BJ (cell line): Measurements from ENCODE around the gene MYO15B. TPM values are rescaled to one million over a fixed set of nuclear protein-coding genes. Genes with fewer than 3 reads are reported as not detected.
"Not testable (repeated sequence)": the region's sequence is repeated elsewhere in the genome, so short reads cannot be mapped to it uniquely, and the experiment has no call there.

ENCODE experiments used
- CTCF ChIA-PET: fragments of 350-600 bp; formaldehyde crosslinking; extraction: SDS; loops from one replicate; lab custom pipeline; 2021; ENCODE audit warnings: antibody characterized with exemption, inconsistent platforms; lab: Yijun Ruan, JAX
- POLR2A ChIA-PET: fragments of 300-600 bp; sonication (Branson Sonifier 250); formaldehyde crosslinking; extraction: SDS; loops from one replicate; lab custom pipeline; 2021; ENCODE audit warnings: antibody characterized with exemption; lab: Charles Lee
- DNase-seq: peaks from one replicate; pipeline ENCODE4 v3.0.0-alpha.2; 2011; ENCODE audit warnings: low read depth
- H3K27me3 ChIP-seq: 2 replicates; pipeline ENCODE4 v1.6.0; 2011; ENCODE audit warnings: low read length; ENCODE audit not compliant: control insufficient read depth, insufficient read depth
- H3K36me3 ChIP-seq: 2 replicates; pipeline ENCODE4 v1.5.1; 2011; ENCODE audit warnings: low read length; ENCODE audit not compliant: control insufficient read depth, insufficient read depth
- H3K4me3 ChIP-seq: 2 replicates; pipeline ENCODE4 v1.5.1; 2011; ENCODE audit warnings: low read depth, mild to moderate bottlenecking, control low read depth, low read length
- polyA plus RNA-seq: library from polyadenylated mRNA; depleted of rRNA; stranded (reverse); fragments of >200 nt; gene quantifications from 2 replicates; pipeline ENCODE4 v1.2.3, GENCODE V29; 2011
- TF ChIP-seq, protein P1 (sequence below): IDR thresholded peaks from 2 replicates; pipeline ENCODE4 v1.5.1; 2011; ENCODE audit warnings: low read depth, mild to moderate bottlenecking, control low read depth, inconsistent platforms, low read length, moderate library complexity; ENCODE audit not compliant: insufficient read depth

MYO15B gene
- polyA plus RNA-seq, 1 experiment, result 1.3 TPM

DNA sequence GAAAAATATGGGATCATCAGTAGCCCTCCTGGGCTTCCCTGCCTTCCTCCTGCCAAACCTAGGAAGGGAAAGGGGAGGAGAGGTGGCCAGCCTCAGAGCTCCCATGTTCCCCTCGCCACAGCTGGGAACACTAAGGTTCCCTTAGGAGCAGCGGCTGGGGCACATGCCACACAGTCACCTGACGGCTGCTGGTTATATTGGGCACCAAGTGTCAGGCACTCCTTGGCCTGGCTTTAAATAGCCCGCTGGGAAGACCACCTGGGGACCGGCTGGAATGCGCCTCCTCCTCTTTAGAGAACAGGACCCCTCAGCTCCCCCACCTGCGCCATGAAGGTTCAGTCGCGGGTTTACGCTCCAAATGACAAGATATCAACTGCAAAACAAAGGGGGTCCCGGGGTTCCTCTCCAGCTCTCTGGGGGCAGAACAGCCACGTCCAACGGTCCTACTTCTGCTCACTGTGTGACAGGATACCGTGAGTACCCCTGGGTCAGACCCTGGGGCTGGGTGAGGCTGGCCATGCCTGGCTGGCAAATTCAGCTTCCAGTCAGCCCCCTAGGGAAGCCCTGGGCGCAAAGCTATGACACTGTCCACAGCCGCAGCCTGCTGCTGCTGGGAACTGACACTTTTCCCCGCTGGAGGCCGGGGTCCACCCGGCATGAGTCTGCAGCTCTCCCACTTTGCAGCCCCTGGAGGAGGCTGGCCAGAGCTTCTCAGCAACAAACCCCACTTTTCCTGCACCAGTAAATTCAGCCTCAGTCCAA is 49.0 kb downstream of the MYO15B start:
- H3K36me3 ChIP-seq, result peaks cover 3% of the 10 kb centered on the region
- no peak for DNase-seq
- POLR2A ChIA-PET, result no interaction called here
- CTCF ChIA-PET, result interaction anchor here (0.6 to 21.7 kb wide), 5 partner anchors 11 to 211 kb away, joined by 3 to 502 read pairs (median 5); no protein-coding TSS in a partner anchor
- H3K4me3 ChIP-seq, result no peak overlapping the region
- TF ChIP-seq, protein P1, sequence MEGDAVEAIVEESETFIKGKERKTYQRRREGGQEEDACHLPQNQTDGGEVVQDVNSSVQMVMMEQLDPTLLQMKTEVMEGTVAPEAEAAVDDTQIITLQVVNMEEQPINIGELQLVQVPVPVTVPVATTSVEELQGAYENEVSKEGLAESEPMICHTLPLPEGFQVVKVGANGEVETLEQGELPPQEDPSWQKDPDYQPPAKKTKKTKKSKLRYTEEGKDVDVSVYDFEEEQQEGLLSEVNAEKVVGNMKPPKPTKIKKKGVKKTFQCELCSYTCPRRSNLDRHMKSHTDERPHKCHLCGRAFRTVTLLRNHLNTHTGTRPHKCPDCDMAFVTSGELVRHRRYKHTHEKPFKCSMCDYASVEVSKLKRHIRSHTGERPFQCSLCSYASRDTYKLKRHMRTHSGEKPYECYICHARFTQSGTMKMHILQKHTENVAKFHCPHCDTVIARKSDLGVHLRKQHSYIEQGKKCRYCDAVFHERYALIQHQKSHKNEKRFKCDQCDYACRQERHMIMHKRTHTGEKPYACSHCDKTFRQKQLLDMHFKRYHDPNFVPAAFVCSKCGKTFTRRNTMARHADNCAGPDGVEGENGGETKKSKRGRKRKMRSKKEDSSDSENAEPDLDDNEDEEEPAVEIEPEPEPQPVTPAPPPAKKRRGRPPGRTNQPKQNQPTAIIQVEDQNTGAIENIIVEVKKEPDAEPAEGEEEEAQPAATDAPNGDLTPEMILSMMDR, result no peak
- H3K27me3 ChIP-seq, result no peaks in the 10 kb centered on the region

DNA sequence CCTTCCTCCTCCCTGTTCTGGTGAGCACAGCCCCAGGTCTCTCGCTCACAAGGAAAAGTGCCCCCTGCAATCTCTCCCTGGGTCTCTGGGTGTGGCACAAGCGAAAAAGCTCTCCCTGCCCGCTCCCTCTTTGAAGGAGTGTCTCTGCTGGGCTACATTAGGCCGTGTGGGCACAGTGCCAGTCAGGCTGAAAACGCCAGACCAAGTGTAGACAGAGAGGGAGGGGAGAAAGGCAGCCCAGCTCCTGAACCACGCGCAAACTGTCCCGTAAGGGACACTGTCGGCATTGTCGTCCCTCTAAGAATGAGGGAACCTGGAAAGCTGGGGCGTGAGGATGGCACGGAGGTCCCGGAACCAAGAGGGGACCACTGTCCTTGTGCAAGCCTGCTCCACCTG is 49.5 kb downstream of the MYO15B start:
- H3K36me3 ChIP-seq, result peaks cover 3% of the 10 kb centered on the region
- TF ChIP-seq, protein P1, result no peak
- CTCF ChIA-PET, result interaction anchor here (0.6 to 21.7 kb wide), 6 partner anchors 12 to 329 kb away, joined by 3 to 502 read pairs (median 4); no protein-coding TSS in a partner anchor
- POLR2A ChIA-PET, result no interaction called here
- H3K27me3 ChIP-seq, result no peaks in the 10 kb centered on the region
- no peak for DNase-seq
- H3K4me3 ChIP-seq, result no peak overlapping the region

DNA sequence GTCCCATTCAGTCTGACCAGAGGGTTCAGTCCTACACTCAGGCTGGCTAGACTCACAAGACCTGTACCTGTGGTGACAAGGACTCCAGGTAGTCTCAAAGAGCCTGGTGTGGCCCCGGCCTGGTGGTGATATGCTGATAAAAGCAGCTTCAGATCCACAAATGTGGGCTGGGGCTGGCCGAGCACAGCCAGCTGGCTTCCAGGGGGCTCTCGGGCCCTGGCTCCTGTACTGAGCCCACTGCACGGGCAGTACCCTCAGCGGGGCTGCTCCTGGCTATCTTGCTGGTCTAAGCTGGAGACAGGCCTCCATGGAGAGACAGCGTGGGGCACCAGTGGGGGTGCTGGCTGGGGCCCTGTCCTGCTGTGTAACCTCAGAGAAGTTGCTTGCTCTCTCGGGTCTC is 50.0 kb downstream of the MYO15B start:
- Histone ChIP-seq H3K4me3 (no peak overlapping the region), H3K36me3 (peaks cover 3% of the 10 kb centered on the region), H3K27me3 (no peaks in the 10 kb centered on the region)
- POLR2A ChIA-PET, result no interaction called here
- TF ChIP-seq, protein P1, result no peak
- DNase-seq, result no peak
- CTCF ChIA-PET, result interaction anchor here (0.6 to 21.7 kb wide), 4 partner anchors 17 to 329 kb away, joined by 3 to 502 read pairs (median 76); no protein-coding TSS in a partner anchor

DNA sequence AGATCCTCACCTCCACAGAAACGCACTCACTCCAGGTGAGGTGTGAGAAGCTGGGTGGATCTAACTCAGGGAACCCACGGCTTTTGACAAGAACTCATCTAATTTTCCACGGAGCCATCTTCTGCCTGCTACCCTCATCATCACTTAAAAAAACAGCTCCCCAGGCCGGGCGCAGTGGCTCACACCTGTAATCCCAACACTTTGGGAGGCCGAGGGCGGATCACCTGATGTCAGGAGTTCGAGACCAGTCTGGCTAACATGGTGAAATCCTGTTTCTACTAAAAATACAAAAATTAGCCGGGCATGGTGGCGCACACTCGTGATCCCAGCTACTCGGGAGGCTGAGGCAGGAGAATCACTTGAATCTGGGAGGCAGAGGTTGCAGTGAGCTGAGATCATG is 50.4 kb downstream of the MYO15B start:
- not testable (repeated sequence) for H3K27me3 ChIP-seq, DNase-seq, H3K4me3 ChIP-seq, H3K36me3 ChIP-seq
- ChIA-PET POLR2A (interaction anchor here (0.5 kb wide), 1 partner anchor 55 kb away, joined by 3 read pairs; no protein-coding TSS in a partner anchor), CTCF (interaction anchor here (0.8 to 21.7 kb wide), 3 partner anchors 15 to 110 kb away, joined by 3 to 502 read pairs (median 4); no protein-coding TSS in a partner anchor)

DNA sequence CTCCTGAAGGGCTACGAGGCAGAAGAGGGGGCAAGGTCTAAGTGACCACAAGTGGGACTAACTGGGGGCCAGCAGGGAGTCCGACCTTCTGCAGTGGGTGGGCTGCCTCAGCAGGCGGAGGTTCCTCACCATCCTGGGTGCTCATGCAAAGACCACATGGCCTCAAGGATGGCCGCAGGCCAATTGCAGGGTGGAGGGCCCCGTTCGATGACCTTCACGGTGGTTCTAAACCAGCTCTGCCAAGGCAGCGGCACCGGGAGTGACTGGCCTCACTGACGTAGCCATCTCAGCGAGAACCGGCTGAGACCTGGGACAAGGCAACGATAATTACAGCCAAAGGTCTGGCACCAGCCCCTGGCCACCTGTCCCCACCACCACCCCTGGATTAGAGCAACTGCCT is 51.3 kb downstream of the MYO15B start:
- TF ChIP-seq, protein P1, result no peak
- peaks cover 3% of the 10 kb centered on the region for H3K36me3 ChIP-seq
- no peak overlapping the region for H3K4me3 ChIP-seq
- H3K27me3 ChIP-seq, result no peaks in the 10 kb centered on the region
- DNase-seq, result no peak
- CTCF ChIA-PET, result interaction anchor here (0.8 to 21.7 kb wide), 2 partner anchors 14 to 109 kb away, joined by 4 to 502 read pairs; no protein-coding TSS in a partner anchor
- POLR2A ChIA-PET, result no interaction called here
